ENCODE results near the gene CUL4A.
"Not testable (repeated sequence)": the region's sequence is repeated elsewhere in the genome, so short reads cannot be mapped to it uniquely, and the experiment has no call there.

DNA sequence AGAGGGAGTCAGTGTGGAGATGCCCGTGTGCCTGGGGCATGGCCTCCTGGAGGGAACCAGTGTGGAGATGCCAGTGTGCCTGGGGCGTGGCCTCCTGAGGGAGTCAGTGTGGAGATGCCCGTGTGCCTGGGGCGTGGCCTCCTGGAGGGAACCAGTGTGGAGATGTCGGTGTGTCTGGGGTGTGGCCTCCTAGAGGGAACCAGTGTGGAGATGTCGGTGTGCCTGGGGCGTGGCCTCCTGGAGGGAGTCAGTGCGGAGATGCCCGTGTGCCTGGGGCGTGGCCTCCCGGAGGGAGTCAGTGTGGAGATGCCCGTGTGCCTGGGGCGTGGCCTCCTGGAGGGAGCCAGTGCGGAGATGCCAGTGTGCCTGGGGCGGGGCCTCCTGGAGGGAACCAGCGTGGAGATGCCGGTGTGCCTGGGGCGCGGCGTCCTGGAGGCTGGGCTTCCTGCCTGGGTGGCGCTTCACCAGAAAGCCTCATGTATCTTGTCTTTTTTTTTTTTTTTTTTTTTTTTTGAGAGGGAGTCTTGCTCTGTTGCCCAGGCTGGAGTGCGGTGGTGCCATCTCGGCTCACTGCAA, 105.6 kb downstream of the CUL4A start:
- not testable (repeated sequence) for TF ChIP-seq EZH2 (IDR thresholded peaks at IDR 0.05; ENCODE audit: insufficient read depth, poor library complexity, severe bottlenecking); EZH2phosphoT487 (IDR thresholded peaks at IDR 0.05; ENCODE audit: insufficient read depth, low read depth)
